ENCODE results near the gene SLC5A1.
"Not testable (repeated sequence)": the region's sequence is repeated elsewhere in the genome, so short reads cannot be mapped to it uniquely, and the experiment has no call there.

The SLC5A1 gene

DNA sequence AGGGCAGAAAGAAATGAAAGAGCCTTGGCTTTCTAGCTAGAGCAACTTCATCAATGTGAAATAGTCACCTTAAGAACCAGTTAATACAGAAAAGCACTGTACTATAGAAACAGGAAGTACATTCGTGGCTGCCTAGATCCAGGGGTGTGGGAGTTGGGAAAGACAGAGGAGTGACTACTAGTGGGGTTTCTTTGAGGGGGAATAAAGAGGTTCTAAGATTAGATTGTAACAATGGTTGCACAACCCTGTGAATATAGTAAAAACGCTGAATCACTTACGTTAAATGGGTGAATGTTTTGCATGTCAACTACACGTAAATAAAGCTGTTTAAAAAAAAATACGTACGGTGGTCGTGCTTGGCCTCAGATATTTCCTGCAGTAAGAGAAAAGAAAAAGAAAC lies 107.6 kb downstream of the SLC5A1 start:
- not testable (repeated sequence) for DNase-seq

DNA sequence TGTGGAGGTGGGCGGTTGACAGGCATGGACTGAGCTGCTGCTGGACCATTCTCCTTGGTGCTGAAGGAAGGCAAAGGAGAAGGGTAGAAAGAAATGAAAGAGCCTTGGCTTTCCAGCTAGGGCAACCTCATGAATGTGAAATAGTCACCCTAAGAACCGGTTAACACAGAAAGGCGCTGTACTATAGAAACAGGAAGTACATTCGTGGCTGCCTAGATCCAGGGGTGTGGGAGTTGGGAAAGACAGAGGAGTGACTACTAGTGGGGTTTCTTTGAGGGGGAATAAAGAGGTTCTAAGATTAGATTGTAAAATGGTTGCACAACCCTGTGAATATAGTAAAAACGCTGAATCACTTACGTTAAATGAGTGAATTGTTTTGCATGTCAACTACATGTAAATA lies 108.6 kb downstream of the SLC5A1 start:
- not testable (repeated sequence) for DNase-seq

DNA sequence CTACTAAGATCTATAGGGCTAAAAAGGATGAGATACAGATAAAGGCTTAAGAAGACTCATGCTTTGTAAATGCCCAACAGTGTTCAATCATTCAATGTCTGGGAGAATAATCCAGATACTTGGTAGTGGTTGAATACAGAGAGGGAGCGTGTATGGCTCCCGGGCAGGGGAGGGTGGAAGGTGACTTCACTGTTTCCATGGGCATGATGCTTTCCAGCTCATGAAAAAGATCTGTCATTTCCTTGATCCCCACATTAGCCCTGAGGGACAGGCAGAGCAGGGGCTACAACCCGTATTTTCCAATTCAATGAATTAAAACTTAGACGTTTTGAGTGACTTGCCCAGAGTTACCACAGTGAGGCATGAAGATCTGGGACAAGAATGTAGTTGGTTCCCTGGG lies 111.7 kb downstream of the SLC5A1 start:
- DNase-seq: not testable (repeated sequence)

DNA sequence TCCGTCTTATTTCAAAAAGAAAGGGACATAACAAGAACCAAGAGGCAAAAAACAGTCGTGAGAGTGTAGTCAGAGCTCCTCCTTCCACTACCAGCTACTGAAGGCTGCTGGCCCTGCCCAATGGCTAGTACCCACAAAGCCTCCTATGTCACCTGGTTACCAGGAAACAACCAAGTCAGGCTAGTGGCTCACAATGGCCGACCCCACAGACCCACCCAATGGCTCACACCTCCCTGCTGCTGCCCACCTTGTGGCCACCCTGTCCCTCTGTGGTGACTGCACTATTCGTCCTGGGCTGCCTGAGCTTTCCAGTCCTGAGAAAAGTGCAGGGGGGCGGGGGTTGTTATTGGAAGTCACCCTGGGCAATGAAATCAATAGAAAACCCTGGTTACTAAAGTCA lies 114.6 kb downstream of the SLC5A1 start:
- DNase-seq: not testable (repeated sequence)

DNA sequence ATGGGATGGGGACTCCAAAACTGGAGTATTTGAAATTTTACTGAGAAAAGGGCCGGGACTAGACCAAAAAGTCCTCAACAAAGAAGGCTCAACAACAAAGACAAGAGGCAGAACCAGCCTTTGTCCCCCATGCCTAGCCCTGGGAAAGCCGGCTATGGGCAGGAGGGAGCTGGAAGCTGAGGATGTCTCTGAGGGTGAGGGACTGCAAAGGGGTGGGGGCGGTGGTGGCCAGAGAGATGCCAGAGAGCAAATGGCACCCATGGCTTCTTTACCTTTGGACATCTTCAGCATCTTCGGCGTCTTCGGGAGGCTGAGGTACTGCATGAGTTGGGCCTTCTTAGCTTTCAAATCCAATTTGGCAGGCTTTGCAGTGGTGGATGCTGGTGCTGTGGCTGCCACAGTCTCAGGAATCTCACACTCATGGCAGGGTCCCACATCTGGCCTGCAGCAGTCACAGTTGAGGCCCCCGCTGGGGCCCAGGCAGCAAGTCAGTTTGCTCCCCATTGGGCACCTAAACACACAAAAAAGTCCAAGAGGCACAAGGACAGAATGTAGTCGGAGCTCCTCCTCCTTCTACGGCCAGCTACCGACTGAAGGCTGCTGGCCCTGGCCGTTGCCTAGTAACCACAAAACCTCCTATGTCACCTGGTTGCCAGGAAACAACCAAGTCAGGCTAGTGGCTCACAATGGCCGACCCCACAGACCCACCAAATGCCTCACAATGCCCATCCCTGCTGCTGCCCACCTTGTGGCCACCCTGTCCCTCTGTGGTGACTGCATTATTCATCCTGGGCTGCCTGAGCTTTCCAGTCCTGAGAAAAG lies 115.9 kb downstream of the SLC5A1 start, which contains the start of gene C22orf42:
C22orf42 (minus strand) TSS at position 592 of the 822 bp plus-strand sequence; CDS start at position 504, 88 bp downstream.
- no peak for DNase-seq

DNA sequence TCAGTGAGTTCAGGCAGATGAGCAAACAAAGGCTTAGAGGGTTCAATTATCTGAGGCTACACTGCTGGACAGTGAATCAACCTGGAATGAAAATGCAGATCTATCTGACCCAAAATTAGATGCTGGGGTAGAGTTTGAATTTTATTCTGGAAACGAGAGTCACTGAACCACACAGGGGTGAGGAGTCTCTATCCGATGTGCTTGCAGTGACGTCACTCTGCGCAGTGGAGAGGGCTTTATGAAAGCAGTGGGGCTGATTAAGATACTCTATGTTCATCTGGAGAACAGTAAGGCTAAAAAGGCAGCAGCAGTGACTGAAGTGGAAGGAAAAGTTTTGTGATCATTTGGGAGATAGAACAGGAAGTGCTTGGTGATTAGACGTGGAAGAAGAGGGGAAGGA lies 117.3 kb downstream of the SLC5A1 start:
- DNase-seq: not testable (repeated sequence)
